ENCODE data around the gene JADE2.

The JADE2 gene

DNA sequence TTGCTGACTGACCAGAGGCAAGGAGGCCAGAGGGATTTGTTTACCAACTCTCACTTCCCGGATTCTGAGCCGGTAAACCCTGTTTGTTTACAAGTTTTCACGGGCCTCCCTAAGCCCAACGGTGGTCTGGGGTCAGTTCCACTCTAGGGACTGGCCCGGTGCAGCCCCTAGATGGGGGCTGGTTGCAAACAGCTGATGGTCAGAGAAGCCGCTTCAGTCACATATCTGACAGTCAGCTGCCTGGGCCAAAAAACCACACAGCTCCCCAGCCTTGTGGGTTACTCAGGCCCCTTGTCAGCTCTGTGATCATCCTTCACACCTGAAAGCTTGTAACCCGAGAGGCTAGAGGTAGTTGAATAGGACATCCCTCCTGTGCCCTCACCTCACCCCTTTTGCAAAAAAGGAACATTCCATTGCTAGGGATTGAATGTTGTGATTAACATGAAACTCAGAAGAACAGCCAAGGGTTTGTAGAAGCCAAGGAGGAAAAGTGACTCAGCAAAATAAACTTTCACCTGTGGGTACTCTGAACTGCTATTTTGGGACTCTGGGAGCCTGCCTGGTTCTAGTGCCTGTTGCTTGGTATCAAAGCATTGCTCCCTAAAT is 66.8 kb downstream of the JADE2 start:
- Histone ChIP-seq H3K9ac (ENCODE audit: low read length) (no peak overlapping the region), H3K4me1 (ENCODE audit: insufficient read depth, low read length, severe bottlenecking) (peaks cover 20% of the 10 kb centered on the region), H3K27ac (ENCODE audit: low read depth, low read length, poor library complexity, severe bottlenecking) (no peak overlapping the region), H3K9me2 (ENCODE audit: low read depth, low read length) (no peaks in the 10 kb centered on the region), H4K20me1 (ENCODE audit: insufficient read depth, low read length) (no peaks in the 10 kb centered on the region), H3K4me3 (ENCODE audit: low read depth, low read length, poor library complexity, severe bottlenecking) (no peak overlapping the region), H3K36me3 (ENCODE audit: insufficient read depth, low read length) (no peaks in the 10 kb centered on the region), H2AFZ (ENCODE audit: low read length) (no peak overlapping the region), H3F3A (ENCODE audit: insufficient read depth, low read length) (no peaks in the 10 kb centered on the region), H3K79me2 (ENCODE audit: insufficient read depth, low read length) (no peaks in the 10 kb centered on the region), H3K4me2 (ENCODE audit: low read length) (no peak overlapping the region), H3K9me3 (ENCODE audit: low read length) (0 out of 2 replicates have a peak, but pooled peaks cover 2% of the 10 kb centered on the region), H3K27me3 (ENCODE audit: insufficient read depth, low read length) (no peaks in the 10 kb centered on the region)
- TF ChIP-seq EZH2 (IDR thresholded peaks at IDR 0.05; ENCODE audit: borderline replicate concordance, low read length) = no peak
- TF ChIP-seq, protein P1, sequence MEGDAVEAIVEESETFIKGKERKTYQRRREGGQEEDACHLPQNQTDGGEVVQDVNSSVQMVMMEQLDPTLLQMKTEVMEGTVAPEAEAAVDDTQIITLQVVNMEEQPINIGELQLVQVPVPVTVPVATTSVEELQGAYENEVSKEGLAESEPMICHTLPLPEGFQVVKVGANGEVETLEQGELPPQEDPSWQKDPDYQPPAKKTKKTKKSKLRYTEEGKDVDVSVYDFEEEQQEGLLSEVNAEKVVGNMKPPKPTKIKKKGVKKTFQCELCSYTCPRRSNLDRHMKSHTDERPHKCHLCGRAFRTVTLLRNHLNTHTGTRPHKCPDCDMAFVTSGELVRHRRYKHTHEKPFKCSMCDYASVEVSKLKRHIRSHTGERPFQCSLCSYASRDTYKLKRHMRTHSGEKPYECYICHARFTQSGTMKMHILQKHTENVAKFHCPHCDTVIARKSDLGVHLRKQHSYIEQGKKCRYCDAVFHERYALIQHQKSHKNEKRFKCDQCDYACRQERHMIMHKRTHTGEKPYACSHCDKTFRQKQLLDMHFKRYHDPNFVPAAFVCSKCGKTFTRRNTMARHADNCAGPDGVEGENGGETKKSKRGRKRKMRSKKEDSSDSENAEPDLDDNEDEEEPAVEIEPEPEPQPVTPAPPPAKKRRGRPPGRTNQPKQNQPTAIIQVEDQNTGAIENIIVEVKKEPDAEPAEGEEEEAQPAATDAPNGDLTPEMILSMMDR (IDR thresholded peaks at IDR 0.05; ENCODE audit: low read length) = no peak

DNA sequence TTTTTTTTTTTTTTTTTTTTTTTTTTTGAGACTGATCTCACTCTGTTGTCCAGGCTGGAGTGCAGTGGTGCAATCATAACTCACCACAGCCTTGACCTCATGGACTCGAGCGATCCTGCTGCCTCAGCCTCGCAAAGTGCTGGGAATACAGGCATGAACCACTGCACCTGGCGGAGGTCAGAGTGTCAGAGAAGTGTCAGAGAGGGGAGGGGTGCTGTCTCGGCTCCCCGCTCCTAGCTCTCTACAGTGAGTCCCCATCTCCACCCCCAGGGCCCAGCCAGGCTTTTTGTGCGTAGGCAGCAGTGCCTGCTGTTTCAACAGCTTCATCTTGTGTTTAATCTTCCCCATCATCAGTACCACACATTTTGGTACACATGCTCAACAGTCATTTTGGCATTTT is 68.9 kb downstream of the JADE2 start:
- Histone ChIP-seq H3K4me2 (ENCODE audit: low read length) (no peak overlapping the region), H3K27me3 (ENCODE audit: insufficient read depth, low read length) (no peaks in the 10 kb centered on the region), H3K4me3 (ENCODE audit: low read depth, low read length, poor library complexity, severe bottlenecking) (no peak overlapping the region), H3K27ac (ENCODE audit: low read depth, low read length, poor library complexity, severe bottlenecking) (no peak overlapping the region), H3K4me1 (ENCODE audit: insufficient read depth, low read length, severe bottlenecking) (peaks cover 20% of the 10 kb centered on the region), H3K79me2 (ENCODE audit: insufficient read depth, low read length) (no peaks in the 10 kb centered on the region), H3K9ac (ENCODE audit: low read length) (no peak overlapping the region), H3K36me3 (ENCODE audit: insufficient read depth, low read length) (no peaks in the 10 kb centered on the region), H3K9me2 (ENCODE audit: low read depth, low read length) (no peaks in the 10 kb centered on the region), H3K9me3 (ENCODE audit: low read length) (0 out of 2 replicates have a peak, but pooled peaks cover 2% of the 10 kb centered on the region), H4K20me1 (ENCODE audit: insufficient read depth, low read length) (no peaks in the 10 kb centered on the region), H2AFZ (ENCODE audit: low read length) (no peak overlapping the region), H3F3A (ENCODE audit: insufficient read depth, low read length) (no peaks in the 10 kb centered on the region)
- TF ChIP-seq EZH2 (IDR thresholded peaks at IDR 0.05; ENCODE audit: borderline replicate concordance, low read length) = no peak
- TF ChIP-seq, protein P1 (IDR thresholded peaks at IDR 0.05; ENCODE audit: low read length) = no peak

DNA sequence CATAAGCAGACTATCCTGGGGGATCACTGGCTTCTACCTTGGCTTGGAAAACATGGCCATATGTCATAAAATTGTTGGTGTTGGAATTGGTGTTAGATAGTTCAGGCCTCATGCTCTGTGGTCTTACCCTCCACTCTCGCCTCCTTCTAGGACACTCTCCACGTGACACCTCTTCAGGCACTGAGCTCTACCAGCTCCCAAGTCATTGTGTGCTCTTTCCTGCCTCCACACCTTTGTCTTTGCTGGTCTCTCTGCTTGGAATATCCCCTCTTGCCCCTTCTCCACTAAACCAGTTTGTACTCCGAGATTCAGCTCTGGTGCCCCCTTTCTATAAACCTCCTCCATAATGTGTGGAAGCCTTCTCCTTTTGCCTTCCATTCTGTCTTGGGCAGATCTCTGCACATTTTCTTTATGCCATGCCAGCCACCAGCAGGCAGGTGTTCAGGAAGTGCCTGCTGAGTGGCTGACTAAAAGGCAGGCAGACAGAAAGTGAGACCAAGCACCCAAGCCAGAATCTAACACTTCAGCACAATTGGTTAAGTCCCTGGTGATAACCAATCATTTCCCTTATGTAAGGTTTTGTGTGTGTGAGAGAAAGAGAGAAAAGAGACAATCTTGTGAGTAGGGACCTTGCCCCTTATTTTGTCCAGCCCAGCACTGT is 69.5 kb downstream of the JADE2 start:
- Histone ChIP-seq H3K9me2 (ENCODE audit: low read depth, low read length) (no peaks in the 10 kb centered on the region), H3K27me3 (ENCODE audit: insufficient read depth, low read length) (no peaks in the 10 kb centered on the region), H3K36me3 (ENCODE audit: insufficient read depth, low read length) (no peaks in the 10 kb centered on the region), H3K79me2 (ENCODE audit: insufficient read depth, low read length) (no peaks in the 10 kb centered on the region), H2AFZ (ENCODE audit: low read length) (no peak overlapping the region), H3K9ac (ENCODE audit: low read length) (no peak overlapping the region), H3K4me2 (ENCODE audit: low read length) (no peak overlapping the region), H3K9me3 (ENCODE audit: low read length) (0 out of 2 replicates have a peak, but pooled peaks cover 2% of the 10 kb centered on the region), H3K4me3 (ENCODE audit: low read depth, low read length, poor library complexity, severe bottlenecking) (no peak overlapping the region), H3F3A (ENCODE audit: insufficient read depth, low read length) (no peaks in the 10 kb centered on the region), H3K27ac (ENCODE audit: low read depth, low read length, poor library complexity, severe bottlenecking) (no peak overlapping the region), H4K20me1 (ENCODE audit: insufficient read depth, low read length) (no peaks in the 10 kb centered on the region), H3K4me1 (ENCODE audit: insufficient read depth, low read length, severe bottlenecking) (peaks cover 20% of the 10 kb centered on the region)
- TF ChIP-seq, protein P1 (IDR thresholded peaks at IDR 0.05; ENCODE audit: low read length) = no peak
- no peak for TF ChIP-seq EZH2 (IDR thresholded peaks at IDR 0.05; ENCODE audit: borderline replicate concordance, low read length)

All from OCI-LY1 (cell line).